NCI-H2107 treated with DMSO at 0.1 percent for 48 hours (cell line): ENCODE data around the gene OFD1.
A peak's percentile ranks its signal among the peaks of the same experiment; 100 is the strongest.
"Not testable (repeated sequence)": the region's sequence is repeated elsewhere in the genome, so short reads cannot be mapped to it uniquely, and the experiment has no call there.

ENCODE experiments used
- DNase-seq: peaks from one replicate; lab custom pipeline; 2025; ENCODE audit not compliant: unreplicated experiment; lab: John Stamatoyannopoulos, UW

Gene OFD1

GRCh38 chrX:13703135-13703534 lies 31.4 kb upstream of the OFD1 start:
- no peak for DNase-seq

DNA sequence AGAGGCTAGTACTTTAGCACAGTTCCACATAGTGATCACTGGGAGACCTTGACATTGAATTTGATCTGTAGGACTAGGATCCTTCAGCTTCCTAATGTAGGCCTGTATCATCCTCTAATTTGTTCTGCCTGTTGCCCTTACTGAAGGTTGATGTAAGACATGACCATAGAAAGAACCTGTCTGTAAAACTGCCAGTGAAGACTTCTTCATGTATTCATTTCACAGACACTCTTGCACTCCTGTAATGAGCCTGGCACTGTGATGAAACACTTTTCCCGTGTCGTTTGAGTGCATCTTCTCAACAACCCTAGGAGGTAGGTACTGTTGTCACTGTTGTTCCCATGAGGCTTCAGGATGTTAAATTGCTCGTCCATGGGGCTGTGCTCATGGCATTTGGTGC lies 31.0 kb upstream of the OFD1 start:
- DNase-seq = no peak

GRCh38 chrX:13711141-13711540 lies 23.4 kb upstream of the OFD1 start:
- no peak for DNase-seq

DNA sequence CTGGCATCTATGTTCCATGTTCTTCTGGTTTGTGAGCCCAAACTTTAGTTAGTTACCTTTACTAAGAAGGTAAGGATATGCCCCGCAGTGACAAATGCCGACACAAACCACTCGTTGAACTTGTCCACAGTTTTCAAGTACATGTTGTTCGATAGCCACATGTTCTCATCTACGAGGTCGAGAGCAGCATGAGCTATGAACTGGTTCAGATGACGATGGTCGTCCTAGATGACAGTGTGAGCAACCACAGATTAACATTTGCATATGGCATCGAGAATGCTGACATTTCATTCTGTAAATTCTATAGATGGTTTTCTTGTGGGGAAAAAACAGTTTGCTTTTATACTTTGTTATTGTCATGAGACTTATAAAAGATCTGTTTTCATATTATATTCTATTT lies 18.1 kb upstream of the OFD1 start:
- no peak for DNase-seq

DNA sequence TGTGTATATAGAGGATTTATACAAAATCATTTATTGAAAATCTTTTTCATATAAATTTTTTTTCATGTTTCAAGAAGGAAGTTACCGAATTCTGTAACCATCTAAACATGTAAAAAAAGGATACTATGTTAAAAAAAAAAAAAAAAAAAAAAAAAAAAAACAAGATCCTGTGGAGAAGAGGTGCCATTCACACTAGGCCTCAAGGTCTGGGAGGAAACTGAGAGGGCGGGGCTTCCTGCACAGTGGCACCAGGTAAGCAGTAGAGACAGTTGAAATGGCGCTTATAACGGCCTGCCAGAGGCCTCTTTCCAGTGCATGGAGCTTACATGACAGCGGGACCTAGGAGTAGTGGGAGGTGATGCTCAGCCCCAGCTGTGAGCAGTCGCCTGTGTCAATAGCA lies 17.6 kb upstream of the OFD1 start:
- no peak for DNase-seq

GRCh38 chrX:13717700-13718472 lies 16.7 kb upstream of the OFD1 start:
- DNase-seq = no peak

DNA sequence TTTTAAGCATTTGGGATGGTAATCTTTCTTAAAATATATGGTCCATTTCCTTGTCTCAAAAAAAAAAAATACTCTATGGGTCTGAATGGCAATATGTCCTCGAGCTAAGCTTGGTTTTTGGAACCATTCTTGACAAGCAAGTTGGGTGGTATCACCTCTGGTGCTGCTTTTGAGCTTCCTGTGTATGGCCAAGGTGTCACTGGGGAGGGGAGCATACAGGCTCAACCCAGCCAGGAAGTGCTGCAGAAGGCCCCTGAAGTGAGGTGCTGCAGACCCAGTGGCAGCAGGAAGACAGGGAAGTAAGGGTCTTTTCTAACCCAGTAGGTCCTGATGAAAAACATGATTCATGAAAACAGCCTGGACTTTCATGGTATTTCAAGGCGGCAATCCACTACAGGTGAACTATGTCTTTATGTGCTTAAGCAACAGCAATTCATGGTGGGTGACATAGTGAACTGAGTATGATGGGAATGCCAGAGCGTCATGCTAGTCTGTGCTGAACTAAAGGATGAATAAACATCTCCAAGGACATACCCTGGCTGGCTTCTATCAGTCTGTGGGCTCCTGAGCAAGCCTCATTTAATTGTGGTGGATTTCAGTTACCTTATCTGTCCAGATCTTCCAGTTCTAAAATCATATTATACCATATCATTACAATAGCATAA lies 15.2 kb upstream of the OFD1 start:
- no peak for DNase-seq

GRCh38 chrX:13721371-13721770 lies 13.2 kb upstream of the OFD1 start:
- DNase-seq = peak; percentile 39

DNA sequence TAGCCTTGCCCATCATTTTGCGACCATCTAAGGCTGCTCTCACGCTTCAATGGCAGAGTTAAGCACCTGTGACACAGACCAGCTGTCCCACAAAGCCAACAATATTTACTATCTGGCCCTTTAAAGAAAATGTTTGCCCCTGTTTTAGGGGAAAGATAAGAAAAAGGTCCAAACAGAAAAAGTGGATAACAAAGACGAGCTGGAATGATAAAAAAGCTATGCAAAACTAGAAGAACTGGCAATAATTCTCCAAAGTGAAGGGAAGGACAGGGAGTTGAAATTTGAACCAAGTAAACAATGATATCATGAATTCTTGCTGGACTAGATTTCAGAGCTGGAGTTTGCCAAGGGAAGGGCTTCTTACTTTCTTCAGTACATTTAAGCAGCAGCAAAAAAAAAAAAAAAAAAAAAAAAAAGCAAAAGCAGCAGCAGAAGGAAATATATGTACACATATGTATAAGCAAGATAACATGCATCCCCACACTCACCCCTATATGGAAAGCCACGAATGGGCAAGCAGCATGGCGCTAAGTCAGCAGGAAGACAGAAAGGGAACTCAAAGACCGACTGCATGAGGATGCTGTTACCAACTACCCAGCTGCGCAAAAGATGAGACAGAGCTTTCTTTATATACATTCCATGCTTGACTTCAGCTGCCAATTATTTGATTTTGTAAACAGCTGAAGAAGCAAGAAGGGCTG lies 12.6 kb upstream of the OFD1 start:
- DNase-seq = peak; percentile 72

- not testable (repeated sequence) for DNase-seq
These were observed 9.7 kb upstream of the OFD1 start for GRCh38 chrX:13724878-13725277.

GRCh38 chrX:13726583-13726982 lies 8.0 kb upstream of the OFD1 start:
- DNase-seq = not testable (repeated sequence)

DNA sequence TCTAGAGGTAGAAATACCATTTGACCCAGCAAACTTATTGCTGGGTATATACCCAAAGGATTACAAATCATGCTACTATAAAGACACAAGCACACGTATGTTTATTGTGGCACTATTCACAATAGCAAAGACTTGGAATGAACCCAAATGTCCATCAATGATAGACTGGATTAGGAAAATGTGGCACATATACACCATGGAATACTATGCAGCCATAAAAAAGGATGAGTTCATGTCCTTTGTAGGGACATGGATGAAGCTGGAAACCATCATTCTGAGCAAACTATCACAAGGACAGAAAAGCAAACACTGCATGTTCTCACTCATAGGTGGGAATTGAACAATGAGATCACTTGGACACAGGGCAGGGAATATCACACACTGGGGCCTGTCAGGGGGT lies 4.0 kb upstream of the OFD1 start:
- DNase-seq = not testable (repeated sequence)

GRCh38 chrX:13732246-13733067 lies 2.1 kb upstream of the OFD1 start:
- no peak for DNase-seq

GRCh38 chrX:13733506-13733905 lies 1.0 kb upstream of the OFD1 start:
- no peak for DNase-seq

GRCh38 chrX:13741695-13742094 lies 7.1 kb downstream of the OFD1 start:
- no peak for DNase-seq

DNA sequence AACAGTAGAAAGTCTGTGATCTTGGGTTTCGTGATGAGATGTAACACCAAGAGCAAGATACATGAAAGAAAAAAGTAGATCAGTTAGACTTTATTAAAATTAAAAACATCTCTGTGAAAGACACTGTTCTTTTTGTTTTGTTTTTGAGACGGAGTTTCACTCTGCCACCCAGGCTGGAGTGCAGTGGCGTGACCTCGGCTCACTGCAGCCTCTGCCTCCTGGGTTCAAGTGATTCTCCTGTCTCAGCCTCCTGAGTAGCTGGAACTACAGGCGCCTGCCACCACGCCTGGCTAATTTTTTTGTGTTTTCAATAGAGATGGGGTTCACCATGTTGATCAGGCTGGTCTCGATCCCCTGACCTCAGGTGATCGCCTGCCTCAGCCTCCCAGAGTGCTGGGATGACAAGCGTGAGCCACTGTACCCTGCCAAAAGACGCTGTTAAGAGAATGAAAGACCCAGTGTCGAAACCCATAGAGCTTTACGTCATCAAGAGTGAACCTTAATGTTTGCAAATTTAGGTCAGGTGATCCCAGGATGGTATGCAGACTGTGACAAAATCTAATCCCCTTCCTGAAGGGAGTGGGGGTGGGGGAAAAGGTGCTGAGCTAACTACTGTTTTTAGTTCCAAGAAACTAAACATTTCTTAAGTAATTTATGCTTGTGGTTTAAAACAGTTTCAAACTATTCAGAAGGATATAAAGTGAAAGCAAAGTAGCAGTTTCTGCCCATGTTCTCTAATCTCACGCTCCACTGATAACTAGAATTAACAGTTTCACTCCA lies 8.0 kb downstream of the OFD1 start:
- DNase-seq = no peak

- DNase-seq = peak; percentile 34
These were observed 13.3 kb downstream of the OFD1 start for GRCh38 chrX:13747836-13748235.

DNA sequence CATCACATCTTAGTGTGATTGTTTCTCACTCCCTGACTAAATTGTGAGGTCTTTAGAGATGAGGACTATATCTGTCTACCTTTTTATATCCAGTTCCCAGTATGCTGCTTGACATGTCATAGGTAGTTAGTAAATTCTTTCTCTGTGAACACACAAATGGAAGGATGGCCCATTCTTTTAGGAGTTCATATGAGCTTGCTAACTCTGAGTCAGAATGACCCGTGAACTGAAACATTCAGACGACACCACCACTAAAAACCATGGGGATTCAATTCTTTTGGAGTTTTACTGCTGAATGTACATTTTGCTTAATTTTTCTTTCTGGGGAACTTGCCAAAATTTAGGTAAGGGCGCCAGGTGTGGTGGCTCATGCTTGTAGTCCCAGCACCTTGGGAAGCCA lies 13.9 kb downstream of the OFD1 start:
- DNase-seq = no peak

GRCh38 chrX:13750204-13750603 lies 15.7 kb downstream of the OFD1 start:
- peak; percentile 63 for DNase-seq

- no peak for DNase-seq
These were observed 16.3 kb downstream of the OFD1 start for GRCh38 chrX:13750812-13751211.
